NCI-H82 treated with DMSO at 0.1 percent for 48 hours (cell line): ENCODE measurements around the gene NFATC1.

ENCODE experiments used
- DNase-seq: peaks from one replicate; lab custom pipeline; 2025; ENCODE audit not compliant: unreplicated experiment; lab: John Stamatoyannopoulos, UW

NFATC1 gene

GRCh38 chr18:79422022-79422782 lies 26.5 kb downstream of the NFATC1 start:
- DNase-seq, result no peak

- DNase-seq, result no peak
Measured at GRCh38 chr18:79422783-79423165, 27.0 kb downstream of the NFATC1 start.

GRCh38 chr18:79423211-79424007 lies 27.7 kb downstream of the NFATC1 start:
- no peak for DNase-seq

- no peak for DNase-seq
Measured at GRCh38 chr18:79424008-79424565, 28.4 kb downstream of the NFATC1 start.

GRCh38 chr18:79424880-79425568 lies 29.3 kb downstream of the NFATC1 start:
- DNase-seq, result no peak

GRCh38 chr18:79425569-79425886 lies 29.8 kb downstream of the NFATC1 start:
- DNase-seq, result no peak

DNA sequence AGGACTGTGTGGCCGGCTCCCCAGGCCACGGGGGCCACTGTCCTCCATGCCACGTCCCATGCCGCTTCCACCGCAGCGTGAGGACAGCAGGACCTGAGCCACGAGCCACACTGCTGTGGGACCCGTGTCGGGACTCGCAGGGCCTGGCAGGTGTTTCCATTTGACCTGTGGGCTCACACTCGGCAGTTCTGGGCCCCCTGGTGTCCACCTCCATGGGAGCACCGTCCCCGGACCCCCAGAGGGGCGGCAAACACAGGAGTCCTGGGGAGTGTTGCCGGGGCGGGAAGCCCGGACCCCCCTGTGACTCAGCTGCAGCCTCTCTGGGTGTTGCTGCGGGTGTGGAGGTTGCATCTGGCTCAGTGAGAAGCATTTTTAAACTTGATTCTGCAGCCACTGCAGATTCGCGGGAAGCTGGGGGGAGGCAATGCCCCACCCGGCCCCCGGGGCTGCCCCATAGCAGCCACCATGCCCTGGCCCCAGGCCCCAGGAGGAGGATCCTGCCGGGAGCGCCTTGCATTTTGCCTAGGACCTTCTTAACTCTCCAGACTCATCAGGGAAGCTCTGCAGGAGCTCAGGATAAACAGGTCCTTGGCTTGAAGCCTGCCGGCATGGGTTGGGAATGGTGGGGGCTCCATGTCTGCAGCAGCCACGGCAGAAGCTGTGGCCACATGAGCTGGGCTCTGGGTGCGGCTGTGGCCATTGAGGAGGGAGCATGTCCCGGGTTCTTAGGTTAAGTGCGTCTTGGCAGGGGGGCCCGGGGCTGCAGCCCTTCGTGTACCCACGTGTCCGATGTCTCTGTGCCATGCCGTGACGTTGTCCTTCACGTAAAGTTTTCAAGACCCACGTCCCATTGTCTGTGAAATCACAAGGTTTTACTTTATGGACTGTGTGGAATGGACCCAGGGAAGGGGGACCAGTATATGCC lies 30.9 kb downstream of the NFATC1 start:
- DNase-seq, result no peak

DNA sequence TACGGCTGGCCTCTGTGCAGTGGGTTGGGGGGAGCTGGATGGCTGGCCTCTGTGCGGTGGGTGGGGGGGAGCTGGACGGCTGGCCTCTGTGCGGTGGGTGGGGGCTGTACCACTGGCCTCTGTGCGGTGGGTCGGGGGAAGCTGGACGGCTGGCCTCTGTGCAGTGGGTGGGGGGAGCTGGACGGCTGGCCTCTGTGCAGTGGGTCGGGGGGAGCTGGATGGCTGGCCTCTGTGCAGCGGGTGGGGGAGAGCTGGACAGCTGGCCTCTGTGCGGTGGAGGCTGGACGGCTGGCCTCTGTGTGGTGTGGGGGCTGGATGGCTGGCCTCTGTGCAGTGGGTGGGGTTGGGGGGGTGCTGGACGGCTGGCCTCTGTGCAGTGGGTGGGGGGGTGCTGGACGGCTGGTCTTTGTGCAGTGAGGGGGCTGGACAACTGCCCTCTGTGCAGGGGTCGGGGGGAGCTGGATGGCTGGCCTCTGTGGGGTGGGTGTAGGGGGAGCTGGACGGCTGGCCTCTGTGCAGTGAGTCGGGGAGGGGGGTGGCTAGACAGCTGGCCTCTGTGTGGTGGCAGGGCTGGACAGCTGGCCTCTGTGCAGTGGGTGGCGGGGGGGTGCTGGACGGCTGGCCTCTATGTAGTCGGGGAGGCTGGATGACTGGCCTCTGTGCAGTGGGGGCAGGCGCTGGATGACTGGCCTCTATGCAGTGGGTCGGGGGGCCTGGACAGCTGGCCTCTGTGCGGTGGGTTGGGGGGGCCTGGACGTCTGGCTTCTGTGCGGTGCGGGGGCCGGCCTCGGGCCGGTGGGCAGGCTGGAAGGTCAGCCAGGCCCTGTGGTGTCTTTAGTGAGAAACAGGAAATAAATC lies 31.9 kb downstream of the NFATC1 start:
- no peak for DNase-seq

DNA sequence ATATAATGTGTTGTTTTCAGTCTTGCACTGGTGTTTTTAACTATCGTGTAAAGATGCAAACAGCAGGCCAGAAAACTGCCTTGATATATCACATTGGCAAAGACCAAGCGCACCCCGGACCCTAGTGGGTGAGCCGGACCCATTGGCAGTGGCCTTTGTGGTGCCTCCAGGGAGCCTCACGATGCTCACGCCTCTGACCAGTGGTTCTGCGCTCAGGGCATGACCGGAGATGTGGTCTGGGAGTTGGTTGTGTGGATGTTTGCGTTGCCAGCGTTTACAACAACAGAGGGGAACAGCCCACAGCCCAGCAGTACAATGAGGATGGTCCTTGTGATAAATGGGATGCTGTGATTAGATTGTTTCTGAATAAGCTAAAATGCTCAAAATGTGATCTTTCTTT lies 32.6 kb downstream of the NFATC1 start:
- DNase-seq, result no peak

DNA sequence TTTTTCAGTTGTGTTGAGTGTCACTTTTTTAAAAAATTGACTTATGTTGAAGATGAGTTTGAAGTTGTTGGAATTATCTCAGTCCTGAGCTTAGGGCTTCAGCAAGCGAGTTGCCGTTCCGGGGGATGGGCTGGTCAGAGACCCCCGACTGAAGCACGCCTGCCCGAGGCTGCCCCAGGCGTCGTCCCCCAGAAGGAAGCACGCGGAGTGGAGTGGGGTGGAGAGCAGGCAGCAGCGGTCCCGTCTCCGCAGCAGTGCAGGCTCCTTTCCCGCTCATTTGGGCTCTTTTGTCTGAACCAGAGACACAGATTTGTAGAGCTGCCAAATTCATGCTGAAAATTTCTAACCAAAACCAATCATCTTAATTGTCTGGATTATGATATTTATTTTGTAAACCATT lies 33.7 kb downstream of the NFATC1 start:
- DNase-seq, result no peak

GRCh38 chr18:79429785-79430281 lies 34.1 kb downstream of the NFATC1 start:
- no peak for DNase-seq

- no peak for DNase-seq
Measured at GRCh38 chr18:79432376-79433120, 36.8 kb downstream of the NFATC1 start.

- DNase-seq, result no peak
Measured at GRCh38 chr18:79433431-79433830, 37.7 kb downstream of the NFATC1 start.

DNA sequence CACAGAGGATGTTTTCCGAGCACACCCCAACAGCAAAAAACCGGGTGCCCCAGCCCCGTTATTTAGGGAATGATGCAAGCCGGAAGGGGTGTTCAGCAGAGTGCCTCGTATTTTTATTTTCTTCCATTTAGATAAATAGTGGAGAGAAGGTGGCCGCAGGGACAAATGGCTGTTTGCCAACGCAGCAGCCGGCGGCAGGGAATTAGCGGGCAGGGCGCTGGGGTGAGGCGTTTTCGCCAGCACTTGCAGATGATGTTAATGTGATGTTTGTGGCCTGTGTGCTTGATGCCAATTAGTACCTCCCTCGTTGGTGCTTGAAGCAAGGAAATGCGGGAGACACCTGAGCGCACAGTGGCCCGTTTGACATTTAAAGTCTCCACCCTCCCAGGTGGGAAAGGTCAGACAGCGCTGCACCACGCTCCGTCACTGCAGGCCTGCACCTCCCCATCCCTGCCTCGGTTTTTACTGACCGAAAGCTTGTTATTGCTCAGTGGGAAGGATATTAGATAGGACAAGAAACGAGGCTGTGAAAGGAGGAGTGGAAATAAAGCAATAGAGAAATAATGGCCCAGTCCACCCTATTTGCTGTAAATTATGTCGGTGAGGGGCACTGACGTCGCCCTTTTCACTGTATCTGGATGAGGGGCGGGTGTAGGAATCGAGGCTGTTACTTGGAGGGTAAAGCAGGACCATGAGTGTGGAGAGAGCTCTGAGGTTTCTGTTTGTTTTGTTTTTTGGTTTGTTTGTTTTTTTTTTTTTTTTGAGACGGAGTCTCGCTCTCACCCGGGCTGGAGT lies 39.1 kb downstream of the NFATC1 start:
- no peak for DNase-seq

- no peak for DNase-seq
Measured at GRCh38 chr18:79436556-79437275, 41.0 kb downstream of the NFATC1 start.

- no peak for DNase-seq
Measured at GRCh38 chr18:79438089-79438897, 42.6 kb downstream of the NFATC1 start.
